GM15510 (cell line): ENCODE measurements around the gene CSKMT.

Experiments used
- POLR2A ChIP-seq: IDR thresholded peaks from 3 replicates; pipeline ENCODE4 v1.6.1; 2011; ENCODE audit warnings: borderline replicate concordance; ENCODE audit not compliant: insufficient read length; ENCODE audit errors: extremely low read depth

CSKMT gene

GRCh38 chr11:62665075-62665598, at the start of gene CSKMT, which contains the start of gene C11orf98:
CSKMT (plus strand) TSS chr11:62665312; CDS start chr11:62665880, 568 bp downstream.
C11orf98 (minus strand) TSS chr11:62665210; CDS start chr11:62665169, 41 bp downstream.
- TF ChIP-seq POLR2A, result peak; percentile 100

- no peak for TF ChIP-seq POLR2A
Observed at GRCh38 chr11:62615521-62615920, 49.6 kb upstream of the CSKMT start.

GRCh38 chr11:62621027-62621566, 44.0 kb upstream of the CSKMT start:
- TF ChIP-seq POLR2A, result no peak

- peak; percentile 94 for TF ChIP-seq POLR2A
Observed at GRCh38 chr11:62621567-62622470, 43.3 kb upstream of the CSKMT start, which contains the start of gene B3GAT3. B3GAT3 (minus strand) TSS chr11:62621986; CDS start chr11:62621947, 39 bp downstream.

GRCh38 chr11:62622476-62623089, 42.5 kb upstream of the CSKMT start:
- TF ChIP-seq POLR2A, result no peak

GRCh38 chr11:62627713-62628112, 37.4 kb upstream of the CSKMT start:
- no peak for TF ChIP-seq POLR2A

- no peak for TF ChIP-seq POLR2A
Observed at GRCh38 chr11:62632492-62632891, 32.6 kb upstream of the CSKMT start.

- no peak for TF ChIP-seq POLR2A
Observed at GRCh38 chr11:62644220-62644619, 20.9 kb upstream of the CSKMT start.

GRCh38 chr11:62645671-62645945, 19.5 kb upstream of the CSKMT start:
- no peak for TF ChIP-seq POLR2A

- peak; percentile 90 for TF ChIP-seq POLR2A
Observed at GRCh38 chr11:62645946-62646824, 18.9 kb upstream of the CSKMT start, which contains the start of gene GANAB. GANAB (minus strand) TSS chr11:62646613; CDS start chr11:62646599, 14 bp downstream.

GRCh38 chr11:62646825-62647608, 18.1 kb upstream of the CSKMT start:
- no peak for TF ChIP-seq POLR2A

GRCh38 chr11:62647609-62648005, 17.5 kb upstream of the CSKMT start:
- no peak for TF ChIP-seq POLR2A

GRCh38 chr11:62648185-62648966, 16.7 kb upstream of the CSKMT start:
- no peak for TF ChIP-seq POLR2A
